NCI-H69 (cell line): ENCODE measurements around the gene PKMYT1.

Experiments used
- DNase-seq: peaks from one replicate; lab custom pipeline; 2025; lab: John Stamatoyannopoulos, UW

Gene PKMYT1

DNA sequence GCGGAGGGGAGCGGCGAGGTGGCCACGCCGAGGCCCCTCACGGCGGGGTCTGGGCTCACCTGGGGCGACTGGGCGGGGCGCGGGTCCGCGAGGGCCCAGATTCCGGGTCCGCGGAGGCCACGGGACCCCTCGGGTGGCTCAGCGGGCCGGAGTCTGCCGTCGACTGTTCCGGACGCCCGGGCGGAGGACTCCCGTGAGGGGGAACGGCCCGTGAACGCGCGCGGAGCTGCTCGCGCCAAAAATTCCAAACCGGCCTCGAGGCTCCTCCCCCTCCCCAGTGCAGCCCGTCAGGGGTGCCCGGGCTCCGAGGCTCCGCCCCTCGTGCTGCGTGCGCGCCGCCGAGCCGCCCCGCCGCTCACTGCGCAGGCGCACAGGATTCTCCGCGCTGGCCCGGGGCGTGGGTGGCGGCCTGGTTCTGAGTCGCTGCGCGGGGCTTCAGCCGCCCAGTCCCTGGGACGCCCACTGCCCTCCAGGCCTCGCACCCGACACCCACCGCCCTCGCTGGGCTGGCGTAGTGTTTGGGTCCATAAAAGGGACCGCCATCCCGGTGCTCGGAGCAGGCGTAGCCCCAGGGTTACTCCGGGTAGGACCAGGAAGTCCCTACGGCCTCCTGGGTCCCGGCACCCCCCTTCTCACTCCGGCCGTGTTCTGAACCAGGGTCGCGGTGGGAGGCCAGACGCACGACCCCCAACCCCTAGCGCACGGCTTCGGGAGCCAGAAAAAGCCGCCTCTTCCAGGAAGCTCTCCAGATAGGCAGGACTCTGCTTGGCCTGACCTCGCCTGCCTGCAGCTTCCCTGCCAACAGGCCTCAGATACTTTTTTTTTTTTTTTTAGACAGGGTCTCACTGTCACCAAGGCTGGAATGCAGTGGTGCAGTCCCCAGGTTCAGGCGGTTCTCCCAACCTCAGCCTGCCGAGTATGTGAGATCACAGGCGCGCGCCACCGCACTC, at the start of gene PKMYT1:
TSS of gene PKMYT1 (minus strand) at position 220 of the 950 bp plus-strand sequence. CDS start 789 bp downstream, outside the sequence.
- peak; percentile 95 for DNase-seq

DNA sequence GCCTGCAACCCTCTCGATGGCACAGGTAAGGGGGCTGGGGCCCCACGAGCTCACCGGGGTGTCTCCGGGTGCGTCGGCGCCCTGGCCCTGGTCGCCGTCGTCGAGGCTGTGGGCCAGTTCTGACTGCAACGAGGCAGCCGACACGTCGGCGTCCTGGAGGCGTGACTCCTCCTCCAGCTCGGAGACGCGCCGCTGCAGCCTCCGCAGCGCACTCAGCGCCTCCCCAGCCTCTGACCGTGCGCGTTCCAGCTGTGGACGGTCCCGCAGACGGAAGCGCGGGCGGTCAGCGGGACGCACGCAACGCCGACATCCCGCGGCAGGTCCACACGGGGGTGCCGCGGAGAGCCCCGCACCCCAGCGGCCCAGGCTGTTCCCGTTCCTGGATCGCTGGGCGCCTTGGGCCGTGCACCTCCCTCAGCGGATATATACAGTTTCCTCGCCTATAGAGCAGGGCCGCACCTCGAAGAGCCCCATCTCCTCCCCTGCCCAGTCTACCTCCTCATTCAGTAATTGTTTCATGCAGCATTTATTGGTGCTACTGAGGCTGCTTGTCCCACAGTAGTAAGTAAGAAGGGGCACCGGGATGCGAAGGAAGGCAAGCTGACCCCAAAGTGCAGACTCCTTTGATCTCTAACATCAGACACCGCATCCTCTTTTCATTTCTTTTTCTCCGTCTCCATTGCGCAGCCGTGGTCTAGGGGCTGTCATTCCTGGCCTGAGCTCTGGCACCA, 49.4 kb upstream of the PKMYT1 start:
- peak; percentile 70 for DNase-seq

DNA sequence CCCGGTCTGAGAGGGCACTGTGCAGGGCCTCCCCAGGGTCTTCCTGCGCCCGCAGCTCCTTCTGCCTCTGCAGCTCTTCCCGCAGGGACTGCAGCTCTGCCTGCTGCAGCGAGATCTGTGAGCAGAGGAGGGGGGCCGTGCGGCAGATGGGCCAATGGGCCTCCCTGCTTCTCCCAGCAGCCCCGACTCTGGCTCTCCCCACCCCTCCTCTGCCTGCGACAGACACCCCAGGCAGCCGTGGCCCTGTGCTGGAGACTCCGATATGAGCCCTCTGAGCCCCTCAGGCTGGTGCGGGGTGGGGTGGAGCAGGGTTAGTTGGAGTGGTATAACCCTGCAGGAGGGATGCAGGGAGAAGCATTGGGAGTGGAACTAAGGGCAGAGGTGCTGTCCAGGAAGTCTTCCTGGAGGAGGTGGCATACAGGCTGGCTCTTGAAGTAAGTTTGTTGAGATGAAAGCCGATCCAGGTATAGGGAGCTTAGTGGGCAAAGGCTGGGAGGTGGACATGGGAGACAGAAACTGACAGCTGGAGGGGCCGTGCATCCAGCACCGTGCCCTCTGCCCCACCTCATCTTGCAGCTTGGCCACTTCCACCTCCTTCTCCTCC, 48.6 kb upstream of the PKMYT1 start:
- DNase-seq, result peak; percentile 65

DNA sequence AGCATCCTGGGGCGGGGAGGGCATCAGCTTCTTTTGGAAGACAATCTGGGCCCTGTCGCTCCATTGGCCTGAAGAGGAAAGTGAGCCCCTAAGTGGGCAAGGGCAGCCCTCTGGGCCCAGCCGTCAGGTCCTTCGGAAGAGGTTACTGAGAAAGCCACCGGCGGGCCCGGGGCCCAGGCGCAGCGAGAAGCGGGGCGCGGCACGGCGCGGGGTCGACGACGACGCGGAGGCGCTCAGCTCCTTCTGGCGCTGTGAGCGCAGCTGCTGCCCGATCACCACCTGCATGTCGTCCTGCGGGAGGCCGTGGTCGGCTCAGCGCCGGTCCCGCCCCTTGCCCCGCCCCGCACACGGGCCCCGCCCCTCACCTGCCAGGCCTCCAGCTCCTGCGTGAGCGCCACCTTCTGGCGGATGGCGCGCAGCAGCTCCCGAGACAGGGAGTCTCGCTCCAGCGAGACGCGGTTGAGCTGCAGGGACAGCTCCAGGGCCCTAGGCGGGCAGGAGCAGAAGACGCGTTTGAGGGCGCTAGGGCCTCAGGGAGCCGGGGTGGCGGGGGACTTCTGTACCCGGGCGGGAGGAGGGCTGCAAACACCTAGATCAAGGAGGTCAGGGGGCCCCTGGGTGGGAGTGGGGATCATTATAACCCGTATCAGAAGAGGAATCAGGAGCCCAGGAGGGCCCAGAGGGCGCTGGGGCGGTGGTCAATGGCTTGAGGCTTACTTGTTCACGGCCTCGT, 47.9 kb upstream of the PKMYT1 start:
- peak; percentile 96 for DNase-seq

DNA sequence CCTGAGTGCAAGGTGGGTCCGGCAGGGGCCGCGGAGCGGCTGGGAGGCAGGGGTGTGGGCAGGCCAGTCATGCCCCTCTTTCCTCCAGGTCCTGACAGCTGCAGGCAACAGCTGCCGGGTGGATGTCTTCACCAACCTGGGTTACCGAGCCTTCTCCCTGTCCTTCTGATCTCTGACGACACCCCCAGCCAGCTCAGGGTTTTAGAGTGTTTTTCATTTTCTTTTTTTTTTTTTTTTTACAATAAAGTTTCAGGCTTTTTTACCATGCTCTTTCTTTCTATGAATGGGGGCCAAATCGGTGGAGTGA, 47.2 kb upstream of the PKMYT1 start:
- DNase-seq, result no peak

DNA sequence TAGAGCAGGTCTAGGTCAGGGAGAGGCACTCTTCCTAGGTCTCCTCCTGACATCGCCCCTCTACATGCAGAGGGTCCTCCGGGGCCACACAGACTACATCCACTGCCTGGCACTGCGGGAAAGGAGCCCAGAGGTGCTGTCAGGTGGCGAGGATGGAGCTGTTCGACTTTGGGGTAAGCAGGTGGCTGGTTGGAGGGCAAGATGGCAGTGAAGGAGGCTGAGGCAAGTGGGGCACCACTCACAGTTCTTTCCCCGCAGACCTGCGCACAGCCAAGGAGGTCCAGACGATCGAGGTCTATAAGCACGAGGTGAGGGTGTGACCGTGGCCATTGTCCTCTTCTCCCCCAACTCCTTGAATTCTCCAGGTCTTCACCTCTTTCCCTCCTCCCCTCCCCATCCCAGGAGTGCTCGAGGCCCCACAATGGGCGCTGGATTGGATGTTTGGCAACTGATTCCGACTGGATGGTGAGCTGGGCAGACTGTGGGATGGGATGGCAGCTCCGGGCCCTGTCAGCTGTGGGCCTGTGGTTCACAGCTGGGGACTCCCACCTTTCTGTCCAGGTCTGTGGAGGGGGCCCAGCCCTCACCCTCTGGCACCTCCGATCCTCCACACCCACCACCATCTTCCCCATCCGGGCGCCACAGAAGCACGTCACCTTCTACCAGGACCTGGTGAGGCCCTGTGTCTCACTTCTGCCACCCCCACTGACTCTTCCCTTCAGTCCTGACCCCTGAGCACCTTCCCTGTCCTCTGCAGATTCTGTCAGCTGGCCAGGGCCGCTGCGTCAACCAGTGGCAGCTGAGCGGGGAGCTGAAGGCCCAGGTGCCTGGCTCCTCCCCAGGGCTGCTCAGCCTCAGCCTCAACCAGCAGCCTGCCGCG, 46.6 kb upstream of the PKMYT1 start:
- no peak for DNase-seq

DNA sequence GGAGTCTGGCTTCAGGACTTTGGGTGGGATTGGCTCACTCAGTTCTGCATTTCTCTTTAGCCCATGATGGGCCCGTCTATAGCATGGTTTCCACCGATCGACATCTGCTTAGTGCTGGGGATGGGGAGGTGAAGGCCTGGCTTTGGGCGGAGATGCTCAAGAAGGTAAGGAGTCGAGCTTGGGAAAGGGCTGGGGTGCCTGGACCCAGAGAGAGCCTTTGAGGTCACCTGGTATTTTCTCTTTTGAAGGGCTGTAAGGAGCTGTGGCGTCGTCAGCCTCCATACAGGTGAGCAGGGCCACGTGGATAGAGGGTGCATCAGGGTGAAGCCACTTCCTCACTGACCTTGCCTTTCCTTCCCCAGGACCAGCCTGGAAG, 45.7 kb upstream of the PKMYT1 start:
- DNase-seq, result no peak

DNA sequence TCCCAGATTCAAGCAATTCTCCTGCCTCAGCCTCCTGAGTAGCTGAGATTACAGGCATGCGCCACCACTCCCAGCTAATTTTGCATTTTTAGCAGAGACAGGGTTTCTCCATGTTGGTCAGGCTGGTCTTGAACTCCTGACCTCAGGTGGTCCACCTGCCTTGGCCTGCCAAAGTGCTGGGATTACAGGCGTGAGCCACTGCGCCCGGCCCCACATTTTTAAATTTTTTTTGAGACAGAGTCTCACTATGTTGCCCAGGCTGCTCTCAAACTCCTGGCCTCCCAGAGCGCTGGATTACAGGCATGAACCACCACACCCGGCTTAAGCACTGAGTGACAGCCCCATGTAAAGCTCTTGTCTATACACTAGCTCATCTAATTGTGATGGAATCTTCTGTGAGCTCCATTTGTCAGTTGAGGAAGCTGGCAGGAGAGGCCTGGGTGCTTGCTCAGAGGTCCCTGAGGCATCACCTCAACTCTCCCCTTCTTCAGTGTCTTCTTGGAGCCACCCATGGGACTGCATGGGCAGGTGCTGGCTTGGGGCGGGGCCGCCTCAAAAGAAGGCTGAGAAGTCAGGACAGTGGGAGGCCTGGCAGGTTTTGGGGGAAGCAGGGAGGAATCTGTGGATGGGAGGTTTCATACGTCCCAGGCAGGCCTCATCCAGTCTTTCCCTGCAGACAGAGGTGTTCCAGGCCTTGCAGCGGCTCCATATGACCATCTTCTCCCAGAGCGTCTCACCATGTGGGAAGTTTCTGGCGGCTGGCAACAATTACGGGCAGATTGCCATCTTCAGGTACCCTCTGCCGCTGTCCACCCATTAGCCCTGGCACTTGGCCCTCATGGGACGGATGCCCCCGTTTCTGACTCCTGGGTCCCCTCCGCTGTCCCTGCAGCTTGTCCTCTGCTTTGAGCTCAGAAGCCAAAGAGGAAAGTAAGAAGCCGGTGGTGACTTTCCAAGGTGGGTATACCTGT, 45.1 kb upstream of the PKMYT1 start:
- DNase-seq, result no peak

DNA sequence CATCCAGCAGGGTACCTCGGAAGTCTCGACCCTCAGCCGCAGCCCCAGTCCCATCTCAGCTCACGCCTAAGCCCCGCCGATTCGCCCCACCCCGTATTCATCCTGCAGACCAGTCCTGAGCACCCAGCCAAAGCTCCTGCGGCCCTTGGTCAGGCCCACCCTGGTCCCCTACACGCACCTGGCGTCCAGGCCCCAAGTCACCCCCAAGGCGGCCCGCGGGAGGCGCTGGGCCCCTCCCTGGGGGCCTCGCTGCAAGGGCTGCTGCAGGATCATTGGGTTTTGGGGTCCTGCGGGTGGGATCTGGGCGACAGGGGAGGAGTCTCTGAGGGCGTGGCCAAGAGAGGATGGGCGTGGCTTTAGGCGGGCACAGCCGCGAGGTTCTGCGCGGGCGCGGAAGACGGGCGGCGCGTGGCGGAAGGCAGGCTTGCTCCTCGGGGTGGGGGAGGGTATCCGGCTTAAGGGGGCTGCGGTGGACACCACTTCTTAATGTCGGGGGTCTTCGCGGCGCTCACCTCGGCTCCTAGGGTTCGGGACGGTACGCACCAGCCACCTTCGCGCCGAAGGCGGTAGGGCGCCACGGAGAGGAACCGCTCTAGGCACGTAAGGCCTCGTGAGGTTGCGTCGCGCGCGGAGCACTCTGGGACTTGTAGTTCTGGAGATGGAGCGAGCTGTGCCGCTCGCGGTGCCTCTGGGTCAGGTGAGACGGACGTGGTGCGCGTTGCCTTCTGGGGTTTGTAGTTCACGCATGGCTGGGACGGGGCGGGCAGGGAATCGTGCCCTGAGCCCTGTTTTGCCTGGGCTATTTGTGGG, 43.6 kb upstream of the PKMYT1 start, which contains the start of the genes HCFC1R1 and THOC6:
TSS of gene HCFC1R1 (minus strand) at position 274 of the 810 bp plus-strand sequence. CDS start at position 273, 1 bp downstream.
TSS of gene THOC6 (plus strand) at position 367 of the 810 bp plus-strand sequence. CDS start at position 659, 292 bp downstream.
- DNase-seq, result peak; percentile 99

DNA sequence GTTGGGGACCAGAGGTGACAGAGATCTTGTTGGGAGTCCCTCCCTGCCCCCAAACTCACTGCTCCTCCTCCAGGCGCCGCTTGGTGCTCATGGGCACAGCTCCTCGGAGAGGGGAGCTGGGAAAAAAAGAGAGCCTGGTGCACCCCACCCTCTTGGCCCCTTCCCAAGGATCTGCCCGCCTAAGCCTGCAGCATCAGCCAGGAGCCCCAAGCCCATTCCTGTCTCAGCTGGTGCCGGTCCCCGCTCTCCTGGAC, 43.1 kb upstream of the PKMYT1 start:
- peak; percentile 77 for DNase-seq

DNA sequence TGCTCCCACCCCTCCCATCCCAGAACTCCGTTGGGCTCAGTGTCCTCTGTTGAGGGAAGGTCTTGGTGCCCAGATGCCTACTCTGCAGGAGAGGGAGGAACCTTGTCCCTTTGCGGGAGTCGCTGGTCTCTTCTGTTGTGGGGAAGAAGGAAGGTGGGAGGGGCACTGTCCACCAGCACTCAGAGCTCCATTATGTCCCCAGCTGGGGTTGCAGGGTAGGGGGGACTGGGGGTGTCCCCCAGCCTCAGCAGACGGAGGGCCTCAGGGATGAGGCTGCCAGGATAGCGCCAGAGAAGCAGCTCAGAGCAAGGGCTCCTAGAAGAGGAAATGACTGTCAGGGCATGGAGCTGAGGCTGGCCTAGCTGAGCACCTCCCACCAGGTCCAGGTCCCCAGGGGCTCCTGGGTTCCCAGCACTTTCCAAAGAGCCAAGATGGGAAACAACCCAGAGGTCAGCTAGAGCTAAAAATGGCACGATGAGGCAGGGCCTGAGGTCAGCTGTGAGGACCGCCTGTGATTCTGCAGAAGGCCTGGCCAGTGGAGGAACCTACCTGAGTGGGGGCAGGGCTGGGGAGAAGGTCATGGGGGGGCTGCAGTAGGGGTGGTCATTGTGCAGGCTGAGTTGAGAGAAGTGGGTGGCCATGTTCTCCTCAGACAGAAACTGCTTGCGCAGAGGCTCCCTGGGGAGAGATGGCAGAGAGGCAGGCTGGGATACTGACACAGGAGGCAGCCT, 42.6 kb upstream of the PKMYT1 start:
- peak; percentile 46 for DNase-seq

DNA sequence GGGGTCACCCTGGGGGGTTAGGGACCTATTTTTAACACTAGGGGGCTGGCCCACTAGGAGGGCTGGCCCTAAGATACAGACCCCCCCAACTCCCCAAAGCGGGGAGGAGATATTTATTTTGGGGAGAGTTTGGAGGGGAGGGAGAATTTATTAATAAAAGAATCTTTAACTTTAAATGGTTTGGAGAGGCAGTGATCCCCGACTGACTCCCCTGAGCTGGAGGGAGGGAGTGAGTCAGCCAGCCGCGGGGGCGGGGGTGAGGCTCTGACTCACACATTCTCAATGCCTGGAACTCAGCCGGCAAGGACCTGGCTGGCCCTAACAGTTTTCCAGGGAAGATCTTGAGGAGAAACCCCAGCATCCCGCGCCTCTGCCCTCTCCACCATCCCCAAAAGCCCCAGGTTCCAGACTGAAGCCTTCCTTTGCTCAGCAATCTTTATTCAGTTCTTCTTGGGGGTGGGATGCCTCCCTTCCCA, 42.0 kb upstream of the PKMYT1 start:
- peak; percentile 83 for DNase-seq

DNA sequence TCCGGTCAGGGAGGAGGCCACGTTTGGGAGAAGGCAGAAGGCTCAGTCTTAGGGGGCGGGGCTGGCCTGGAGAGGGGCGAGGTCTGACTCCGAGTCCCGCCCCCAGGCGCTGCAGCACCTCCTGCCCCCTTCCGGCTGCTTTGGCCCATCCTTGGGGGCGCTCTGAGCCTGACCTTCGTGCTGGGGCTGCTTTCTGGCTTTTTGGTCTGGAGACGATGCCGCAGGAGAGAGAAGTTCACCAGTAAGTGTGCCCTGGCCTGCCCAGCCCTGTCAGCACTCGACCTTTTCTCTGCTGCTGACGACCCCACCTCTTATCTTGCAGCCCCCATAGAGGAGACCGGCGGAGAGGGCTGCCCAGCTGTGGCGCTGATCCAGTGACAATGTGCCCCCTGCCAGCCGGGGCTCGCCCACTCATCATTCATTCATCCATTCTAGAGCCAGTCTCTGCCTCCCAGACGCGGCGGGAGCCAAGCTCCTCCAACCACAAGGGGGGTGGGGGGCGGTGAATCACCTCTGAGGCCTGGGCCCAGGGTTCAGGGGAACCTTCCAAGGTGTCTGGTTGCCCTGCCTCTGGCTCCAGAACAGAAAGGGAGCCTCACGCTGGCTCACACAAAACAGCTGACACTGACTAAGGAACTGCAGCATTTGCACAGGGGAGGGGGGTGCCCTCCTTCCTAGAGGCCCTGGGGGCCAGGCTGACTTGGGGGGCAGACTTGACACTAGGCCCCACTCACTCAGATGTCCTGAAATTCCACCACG, 41.4 kb upstream of the PKMYT1 start:
- DNase-seq, result peak; percentile 83

DNA sequence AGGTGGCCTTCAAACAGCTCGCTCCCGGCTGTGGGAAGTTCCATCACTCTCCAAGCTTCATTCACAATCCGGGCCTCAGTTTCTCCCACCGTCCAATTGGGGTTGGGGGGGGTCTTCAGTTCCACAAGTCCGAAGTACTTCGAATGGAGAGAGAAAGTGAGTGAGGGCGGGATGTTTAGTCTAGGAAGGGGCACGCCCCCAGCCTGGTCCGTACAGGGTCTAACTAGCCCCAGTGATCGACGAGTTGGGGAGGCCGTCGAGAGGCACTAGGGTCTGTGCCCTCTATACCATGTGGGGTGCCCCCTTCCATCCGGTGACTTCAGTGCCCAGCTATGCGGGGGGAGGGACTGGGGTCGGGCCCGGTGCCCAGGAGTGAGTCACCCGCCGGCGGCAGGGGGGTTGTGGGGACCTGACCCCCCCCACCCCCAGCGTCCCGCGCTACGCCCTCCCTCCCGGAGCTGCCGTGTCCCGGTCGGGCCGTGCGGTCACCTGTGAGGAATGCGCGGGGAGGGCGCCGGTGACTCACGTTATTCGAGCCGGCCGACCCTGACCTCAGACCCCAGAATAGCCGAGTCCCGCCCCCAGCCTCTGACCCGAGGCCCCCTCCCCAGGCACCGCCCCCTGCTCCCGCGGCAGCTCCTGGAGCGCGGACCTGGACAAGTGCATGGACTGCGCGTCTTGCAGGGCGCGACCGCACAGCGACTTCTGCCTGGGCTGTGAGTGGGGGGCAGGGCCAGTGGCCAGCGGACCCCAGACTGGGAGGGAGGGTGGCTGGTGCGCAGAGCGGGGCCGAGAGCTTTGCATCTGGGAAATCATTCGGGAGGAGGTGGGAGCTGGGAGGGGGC, 40.6 kb upstream of the PKMYT1 start:
- peak; percentile 73 for DNase-seq

DNA sequence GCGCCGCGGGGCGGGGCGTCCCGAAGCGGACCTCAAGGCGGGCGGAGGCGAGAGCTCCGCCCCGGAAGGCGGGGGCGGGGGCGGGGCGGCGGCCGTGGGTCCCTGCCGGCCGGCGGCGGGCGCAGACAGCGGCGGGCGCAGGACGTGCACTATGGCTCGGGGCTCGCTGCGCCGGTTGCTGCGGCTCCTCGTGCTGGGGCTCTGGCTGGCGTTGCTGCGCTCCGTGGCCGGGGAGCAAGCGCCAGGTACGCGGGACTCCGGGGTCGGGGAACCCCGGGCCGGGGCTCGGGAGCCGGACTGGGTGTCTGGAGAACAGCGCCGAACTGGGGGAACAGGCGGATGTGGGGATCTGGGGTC, 40.0 kb upstream of the PKMYT1 start, which contains the start of gene TNFRSF12A:
TSS of gene TNFRSF12A (plus strand) at position 122 of the 357 bp plus-strand sequence. CDS start at position 152, 30 bp downstream.
- peak; percentile 91 for DNase-seq

DNA sequence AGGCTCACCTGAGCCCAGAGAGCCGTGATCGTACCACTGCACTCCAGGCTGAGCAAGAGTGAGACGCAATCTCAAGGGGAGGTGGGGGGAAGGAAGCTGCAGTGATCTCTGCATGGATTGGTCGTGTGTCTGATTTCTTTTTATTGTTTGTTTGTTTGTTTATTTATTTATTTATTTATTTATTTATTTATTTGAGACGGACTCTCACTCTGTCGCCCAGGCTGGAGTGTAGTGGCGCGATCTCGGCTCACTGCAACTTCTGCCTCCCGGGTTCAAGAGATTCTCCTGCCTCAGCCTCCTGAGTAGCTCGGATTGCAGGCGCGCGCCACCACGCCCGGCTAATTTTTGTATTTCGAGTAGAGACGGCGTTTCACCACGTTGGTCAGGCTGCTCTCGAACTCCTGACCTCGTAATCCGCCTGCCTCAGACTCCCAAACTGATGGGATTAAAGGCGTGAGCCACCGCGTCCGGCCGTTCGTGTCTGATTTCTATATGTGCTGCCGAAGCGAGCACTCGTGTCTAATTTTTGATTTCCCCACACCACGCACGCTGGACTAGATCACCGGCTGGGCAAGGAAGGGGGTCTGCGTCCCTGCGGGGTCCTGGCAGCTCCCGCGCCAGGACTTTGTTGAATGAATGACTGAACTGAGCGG, 39.5 kb upstream of the PKMYT1 start:
- no peak for DNase-seq
